HG02571 (cell line): ENCODE data around the gene UMODL1.

Experiments
- ATAC-seq: cut with Tn5 transposase; IDR thresholded peaks from one replicate; pipeline ENCODE4 v1.9.1; 2021; ENCODE audit warnings: mild to moderate bottlenecking, moderate library complexity; ENCODE audit not compliant: unreplicated experiment

UMODL1 gene

DNA sequence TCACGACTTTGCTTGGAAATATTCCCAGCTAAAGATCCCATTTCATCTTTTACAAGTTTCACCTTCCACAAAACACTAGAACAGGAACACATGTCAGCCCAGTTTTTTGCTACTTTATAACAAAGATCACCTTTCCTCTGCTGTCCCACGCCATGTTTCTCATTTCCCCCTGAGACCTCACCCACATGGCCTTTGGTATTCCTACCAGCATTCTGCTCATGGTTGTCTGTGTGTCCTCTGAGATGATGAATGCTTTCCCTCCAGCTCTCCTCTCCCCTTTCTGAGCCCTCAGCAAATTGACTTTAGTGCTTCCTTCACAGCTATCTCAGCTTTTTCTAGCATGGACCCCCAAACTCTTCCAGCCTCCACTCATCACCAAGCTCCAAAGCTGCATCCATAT, 115.5 kb downstream of the UMODL1 start:
- no peak for ATAC-seq

GRCh38 chr21:42187976-42188653, 117.0 kb downstream of the UMODL1 start:
- peak; percentile 78 for ATAC-seq

DNA sequence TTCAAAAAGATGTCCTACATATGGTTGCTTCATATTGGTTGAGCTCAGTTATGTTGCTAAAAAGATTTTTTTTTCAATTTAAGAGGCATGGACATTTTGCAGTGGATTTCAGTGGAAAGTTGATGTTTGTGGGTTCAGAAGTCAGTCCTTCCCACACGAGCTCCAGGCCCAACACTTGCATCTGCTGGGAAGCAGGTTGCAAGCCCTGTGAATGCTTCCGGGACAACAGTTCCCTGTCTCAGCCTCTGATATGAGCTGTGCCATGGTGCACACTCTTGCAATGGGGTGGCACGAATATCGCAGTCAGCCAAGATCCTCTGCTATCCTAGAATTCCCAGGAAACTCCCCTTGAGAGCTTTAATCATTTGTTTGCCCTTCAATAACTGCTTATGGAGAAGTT, 117.5 kb downstream of the UMODL1 start:
- no peak for ATAC-seq

GRCh38 chr21:42189431-42189830, 118.3 kb downstream of the UMODL1 start:
- ATAC-seq, result no peak

- no peak for ATAC-seq
These were observed 118.9 kb downstream of the UMODL1 start for GRCh38 chr21:42189860-42190485.

DNA sequence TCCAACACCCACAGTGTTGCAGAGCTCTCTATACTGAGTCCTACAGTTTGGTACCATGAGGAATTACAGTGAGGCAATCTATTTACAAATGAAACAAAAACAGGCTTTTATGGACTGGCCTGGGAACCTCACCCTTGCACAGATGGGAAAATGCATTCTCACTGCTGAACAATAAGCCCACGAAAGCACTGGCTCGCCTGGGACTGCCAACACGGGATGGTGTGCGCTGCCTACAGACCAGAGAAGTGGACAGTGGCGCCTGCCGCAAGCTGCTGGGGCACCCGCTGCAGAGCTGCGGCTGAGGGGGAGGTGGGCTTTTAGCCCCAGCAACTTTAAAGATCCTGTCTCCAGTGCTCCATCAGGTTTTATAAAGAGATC, 119.4 kb downstream of the UMODL1 start:
- ATAC-seq, result no peak

- no peak for ATAC-seq
These were observed 119.9 kb downstream of the UMODL1 start for GRCh38 chr21:42191064-42191463.

DNA sequence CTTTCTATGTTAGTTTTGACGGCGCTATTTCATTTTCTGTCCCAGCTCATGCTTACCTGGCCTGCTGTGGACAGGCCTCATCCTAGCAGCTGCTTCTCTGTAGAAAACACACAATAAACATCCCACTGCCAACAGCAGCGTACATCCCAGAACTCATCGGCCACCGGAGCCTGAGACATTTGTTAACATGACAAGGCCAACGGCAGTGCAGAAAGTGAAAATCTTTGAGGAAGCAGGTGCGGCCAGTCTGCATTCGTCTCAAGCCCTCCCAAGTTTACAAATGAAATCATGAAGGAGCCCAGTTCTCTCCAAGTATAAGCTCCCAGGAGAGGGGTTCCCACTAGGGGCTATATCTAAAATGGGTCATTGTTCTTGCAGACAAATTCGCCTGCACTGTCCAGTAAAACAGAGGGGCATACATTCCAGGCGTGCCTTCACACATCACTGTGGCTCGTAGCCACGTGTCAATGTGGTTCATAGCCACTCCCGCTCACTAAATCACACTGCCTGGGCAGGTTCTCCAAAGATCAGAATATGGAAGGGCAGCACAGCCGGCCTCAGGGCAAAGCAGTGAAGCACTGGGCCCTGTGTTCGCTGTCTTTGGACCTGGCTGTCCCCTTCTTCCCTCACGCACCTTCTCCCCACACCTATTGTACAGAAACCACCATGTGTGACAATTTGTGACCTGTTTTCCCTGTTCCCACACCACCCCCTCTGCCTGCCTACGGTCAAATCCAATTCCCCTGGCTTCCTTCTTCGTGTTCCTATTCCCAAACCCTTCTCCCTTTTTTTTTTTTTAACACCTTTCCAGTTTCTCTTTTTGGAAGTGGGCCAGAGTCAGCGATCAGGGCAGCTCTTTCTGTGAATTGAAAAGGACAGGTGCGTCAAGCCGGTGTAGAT, 120.8 kb downstream of the UMODL1 start:
- no peak for ATAC-seq
